CD4-positive, alpha-beta T cell treated with Interleukin-12 subunit alpha and Interleukin-12 subunit beta, for 1 hour (primary cell): Measurements from ENCODE around the gene HS6ST2.

Source experiments
- DNase-seq: peaks from one replicate; pipeline ENCODE4 v3.0.0-alpha.2; 2020

Gene HS6ST2

DNA sequence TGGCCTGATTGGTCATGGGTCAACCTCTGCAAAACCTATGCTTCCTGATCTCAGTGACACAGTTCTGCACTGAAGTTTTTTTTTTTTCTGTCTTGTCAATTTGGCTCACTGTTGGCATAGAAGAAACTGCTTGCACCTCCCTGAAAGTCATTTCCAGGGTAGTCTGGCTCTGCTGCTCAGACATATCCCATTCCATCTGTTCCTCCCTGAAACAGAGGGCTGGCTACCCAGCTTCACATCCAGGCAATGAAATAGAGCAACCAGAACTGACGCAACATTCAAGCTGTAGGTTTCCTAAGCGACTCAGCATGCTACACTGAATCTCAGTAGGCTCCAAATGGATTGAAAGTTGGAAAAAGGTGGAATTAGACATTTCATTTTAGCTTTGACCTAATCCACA is 292.8 kb downstream of the HS6ST2 start:
- no peak for DNase-seq

DNA sequence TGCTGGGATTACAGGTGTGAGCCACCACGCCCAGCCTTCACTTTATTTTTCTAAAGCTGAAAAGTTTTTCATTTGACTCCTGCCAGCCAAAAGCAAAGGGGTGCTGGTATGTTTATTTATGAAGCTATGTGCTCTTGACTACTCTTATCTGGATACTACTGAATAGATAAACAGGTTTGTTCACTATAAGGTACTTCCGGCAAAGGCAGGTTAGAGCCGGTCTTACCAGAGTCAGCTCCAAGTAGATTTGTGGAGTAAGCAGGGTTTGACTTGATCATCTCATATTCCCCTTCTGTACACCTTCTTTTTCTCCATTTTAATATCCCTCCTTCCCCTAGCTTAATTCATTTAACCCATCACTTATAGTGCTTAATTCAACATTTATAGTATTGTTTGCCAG is 294.2 kb downstream of the HS6ST2 start:
- DNase-seq = no peak

DNA sequence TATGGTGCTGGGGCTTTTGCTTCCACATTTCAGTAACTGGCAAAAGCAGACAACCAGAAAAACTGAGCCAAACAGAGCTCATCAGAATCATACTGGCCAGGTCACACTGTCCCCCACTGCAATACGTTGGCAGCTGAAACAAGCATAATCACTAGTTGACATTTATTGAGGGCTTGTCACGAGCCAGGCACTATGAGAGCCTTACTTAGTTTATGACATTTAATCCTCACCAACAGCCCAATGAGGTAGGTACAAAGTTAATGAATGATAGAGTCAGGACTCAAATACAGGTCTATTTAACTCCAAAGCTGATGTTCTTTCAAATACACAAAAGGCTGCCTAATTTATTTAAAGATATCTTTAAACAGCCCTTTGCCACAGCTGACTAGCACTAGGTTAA is 295.6 kb downstream of the HS6ST2 start:
- DNase-seq = no peak

DNA sequence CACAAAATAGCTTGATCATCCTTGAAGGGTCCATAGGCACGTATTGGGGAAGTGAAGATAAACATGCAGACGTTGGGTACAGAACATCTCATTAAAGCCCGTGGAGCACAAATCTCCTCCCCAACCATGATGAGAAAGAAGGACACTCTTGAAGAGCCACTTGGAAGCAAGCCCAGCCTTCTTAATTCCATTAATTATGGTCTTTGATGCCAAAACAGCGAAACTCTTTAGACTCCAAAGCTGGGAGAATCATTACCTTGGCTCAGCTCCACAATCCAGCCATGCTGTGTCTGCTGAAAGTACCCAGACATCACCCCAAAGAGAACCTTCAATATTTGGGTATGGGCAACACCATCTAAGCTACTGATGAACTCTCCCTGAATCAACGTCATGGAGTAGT is 300.6 kb downstream of the HS6ST2 start:
- DNase-seq = no peak

DNA sequence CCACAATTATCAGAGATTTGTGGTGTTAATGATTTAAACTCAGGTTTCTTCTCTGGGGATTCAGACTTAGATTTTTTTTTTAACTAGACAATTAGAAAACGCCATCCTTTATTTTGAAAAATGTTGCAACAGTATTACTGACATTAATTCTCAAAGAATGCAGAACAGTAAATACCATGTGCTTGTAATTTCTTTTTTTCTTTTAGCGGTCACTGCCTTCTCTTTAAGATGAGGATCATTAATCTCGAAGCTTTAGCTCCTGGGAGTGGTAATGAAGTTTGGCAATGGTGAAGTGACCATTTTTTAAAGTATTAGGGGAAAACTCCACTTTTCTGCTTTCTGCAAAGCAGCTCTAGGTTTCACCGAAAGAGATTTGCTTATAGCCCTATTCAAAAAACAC is 305.6 kb downstream of the HS6ST2 start:
- no peak for DNase-seq

DNA sequence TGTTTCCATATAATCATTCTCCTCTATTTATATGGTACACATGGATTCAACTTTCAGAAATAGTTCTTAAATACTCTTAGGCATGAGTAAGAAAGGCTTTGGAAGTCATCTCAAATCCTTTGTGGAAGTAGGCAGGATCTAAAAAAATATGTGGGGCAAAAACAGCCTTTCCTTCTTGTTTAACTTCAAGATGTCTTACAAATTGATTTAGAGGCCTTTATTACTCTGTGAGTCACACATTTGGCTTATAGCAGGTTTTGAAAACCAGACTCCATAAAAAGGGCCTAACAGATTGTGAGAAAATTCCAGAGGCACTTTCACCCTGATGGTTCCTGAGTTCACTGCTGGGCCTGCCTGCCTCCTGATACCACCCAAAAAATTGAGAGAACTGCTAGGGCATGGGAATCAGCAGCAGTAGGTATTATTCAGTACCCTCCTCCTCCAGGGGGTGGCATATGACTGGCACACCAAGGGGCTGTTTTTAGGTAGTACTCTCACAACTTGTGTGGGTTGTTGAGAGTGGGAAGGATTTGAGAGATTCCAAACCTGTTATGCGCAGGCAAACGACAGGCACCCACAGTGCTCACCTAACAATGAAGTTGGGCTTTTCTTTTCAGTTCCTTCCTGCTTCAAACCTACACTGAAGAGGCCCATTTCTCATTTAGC is 306.9 kb downstream of the HS6ST2 start:
- no peak for DNase-seq

DNA sequence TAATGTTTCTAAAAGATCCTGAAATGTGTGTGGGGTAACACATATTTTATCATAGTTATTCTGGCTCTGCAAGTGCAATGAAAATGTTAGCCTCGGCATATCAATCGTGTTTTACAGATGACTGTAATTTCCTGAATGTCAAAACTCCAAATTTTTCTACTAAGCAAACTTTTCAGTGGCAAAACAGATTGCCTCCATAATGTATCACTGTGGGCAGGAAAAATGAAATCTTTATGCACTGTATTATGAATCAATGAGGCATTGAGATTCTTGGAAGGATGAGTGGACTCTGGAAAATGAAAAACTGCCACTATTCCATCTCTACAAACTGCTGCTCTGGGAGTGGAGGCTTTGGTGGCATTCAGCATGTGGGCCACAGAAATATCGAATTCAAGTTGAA is 309.5 kb downstream of the HS6ST2 start:
- DNase-seq = no peak

DNA sequence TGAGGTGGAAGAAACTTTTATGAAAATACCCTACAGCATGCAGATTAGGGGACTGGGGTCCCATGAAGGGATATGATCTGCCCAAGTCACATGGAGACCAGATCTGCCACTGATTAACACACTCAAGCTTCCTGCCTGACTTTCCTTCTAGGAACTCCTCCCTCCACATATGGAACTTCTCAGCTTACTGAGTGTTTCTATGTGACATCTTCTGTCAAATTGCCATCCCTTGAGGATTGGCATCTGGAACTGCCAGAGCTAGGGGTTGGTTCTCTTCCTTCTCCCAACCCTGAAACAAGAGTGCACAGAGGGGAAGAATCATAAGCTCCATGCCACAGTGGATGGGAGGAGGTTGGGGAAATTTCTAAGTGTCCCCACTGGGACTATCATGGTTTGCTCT is 319.0 kb downstream of the HS6ST2 start:
- no peak for DNase-seq

DNA sequence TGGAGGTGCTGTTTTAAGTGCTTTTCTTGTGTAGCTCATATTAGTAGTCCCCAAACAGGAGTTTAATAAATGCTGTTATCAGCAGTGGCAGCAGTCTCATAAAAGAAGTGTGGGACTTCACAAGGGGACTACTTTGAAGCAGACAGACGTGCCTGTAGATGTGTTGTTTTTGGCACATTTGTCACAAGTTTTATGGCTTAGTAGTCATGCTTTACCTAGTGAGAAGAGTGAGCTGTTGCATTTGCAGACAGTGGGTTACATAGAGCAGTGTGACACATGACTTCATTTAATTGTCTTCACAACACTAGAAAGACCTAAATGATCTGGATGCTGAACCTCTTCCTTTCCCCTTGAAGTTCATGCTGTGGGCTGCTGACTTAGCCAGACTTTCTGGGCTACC is 320.1 kb downstream of the HS6ST2 start:
- no peak for DNase-seq

DNA sequence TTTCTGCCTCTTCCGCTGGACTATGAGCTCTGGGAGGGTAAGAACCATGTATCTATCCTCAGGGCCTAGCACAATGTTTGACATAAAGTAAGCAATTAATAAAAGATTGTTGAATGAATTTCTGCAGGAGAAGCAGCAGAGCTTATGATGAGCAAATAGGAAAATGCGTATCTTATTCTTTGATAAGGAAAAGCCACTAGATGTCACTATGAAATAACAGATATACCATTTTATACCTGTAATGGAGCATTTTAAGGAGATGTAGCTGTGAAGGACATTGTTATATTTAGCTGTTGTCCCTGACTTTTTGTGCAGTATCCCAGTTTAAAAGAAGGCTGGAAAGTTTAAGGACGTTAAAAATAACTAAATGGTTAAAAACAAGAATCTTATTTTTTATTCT is 322.3 kb downstream of the HS6ST2 start:
- no peak for DNase-seq

DNA sequence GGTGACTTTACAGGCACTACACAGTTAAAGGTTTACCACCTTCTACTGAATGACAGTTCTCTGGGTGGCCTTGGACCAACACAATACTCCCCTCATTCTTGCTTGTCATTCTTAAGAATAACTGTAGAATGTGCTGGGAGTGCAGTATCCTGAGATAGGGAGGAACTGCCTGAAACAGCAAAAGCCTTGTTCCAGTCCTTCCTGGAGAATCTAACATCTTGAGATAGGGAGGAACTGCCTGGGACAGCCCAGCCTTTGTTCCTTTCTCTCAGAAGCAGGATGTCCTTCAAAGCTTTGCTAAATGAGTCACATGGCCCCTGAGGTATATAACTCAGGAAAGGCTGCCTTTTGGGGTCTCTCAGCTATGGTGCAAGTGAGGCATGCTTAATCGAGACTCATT is 323.9 kb downstream of the HS6ST2 start:
- DNase-seq = no peak

DNA sequence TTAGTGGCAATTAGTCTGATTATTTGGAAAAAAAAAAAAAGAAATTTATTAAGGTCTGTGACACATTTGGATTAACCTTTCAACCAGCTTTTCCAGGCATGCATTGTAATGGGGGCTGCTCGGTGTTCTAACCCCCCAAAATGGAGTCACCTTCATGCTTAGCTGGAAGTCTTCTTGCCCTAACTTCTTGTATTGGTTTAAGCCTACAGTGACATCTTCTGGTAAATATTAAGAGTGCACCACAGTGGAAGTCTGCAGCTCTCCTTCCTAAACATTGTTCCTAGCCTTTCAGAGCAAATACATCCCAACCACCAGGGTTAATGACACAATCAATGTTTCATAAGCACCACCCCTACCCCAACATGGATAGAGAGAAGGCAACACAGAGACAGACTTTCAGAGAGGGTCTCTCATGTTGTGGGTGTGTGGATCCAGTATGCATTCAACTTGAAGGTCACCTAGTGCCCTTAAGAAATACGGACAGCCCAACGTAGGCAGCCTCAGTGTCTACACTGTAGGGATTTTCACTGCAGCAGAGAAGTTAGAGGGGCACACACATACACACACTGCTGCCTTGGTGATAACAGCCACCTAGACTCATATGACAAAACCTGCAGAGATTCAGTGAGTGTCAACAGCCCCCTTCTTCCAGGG is 326.7 kb downstream of the HS6ST2 start:
- peak; percentile 28 for DNase-seq

DNA sequence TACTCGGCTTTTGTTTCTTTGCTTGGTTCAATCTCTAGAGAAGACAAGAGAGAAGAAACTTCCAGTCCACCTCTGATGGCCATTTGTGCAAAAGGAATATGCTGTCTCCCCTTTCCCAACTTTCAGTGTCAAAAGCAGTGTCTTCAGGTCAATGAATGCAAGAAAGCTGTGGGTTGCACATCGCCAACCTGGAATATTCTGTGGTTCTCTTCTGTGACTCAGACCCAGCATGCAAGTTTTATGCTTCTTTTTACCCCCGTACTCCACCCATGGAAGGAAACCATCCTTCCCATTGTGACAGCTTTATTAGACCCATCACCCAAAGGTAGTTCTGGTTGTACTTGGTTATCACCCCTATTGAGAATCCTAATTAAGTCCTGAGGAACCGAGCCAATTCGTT is 334.0 kb downstream of the HS6ST2 start:
- no peak for DNase-seq

DNA sequence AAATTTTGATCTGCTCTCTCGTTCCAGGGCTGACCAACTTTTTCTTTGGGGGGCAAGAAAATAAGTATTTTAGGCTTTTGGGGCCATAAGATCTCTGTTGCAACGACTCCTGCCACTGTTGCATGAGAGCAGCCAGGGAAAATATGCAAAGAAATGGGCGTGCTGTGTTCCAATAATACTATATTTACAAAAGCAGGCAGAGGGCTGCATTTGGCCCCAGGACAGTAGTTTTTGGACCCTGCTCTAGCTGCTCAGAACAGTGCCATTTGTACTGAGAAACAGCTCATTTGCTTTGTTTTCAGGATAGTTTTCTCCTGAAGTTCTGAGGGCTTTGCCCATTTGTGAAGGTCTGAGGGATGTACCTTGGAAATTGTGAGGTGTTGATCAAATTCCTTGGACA is 334.5 kb downstream of the HS6ST2 start:
- DNase-seq = no peak

DNA sequence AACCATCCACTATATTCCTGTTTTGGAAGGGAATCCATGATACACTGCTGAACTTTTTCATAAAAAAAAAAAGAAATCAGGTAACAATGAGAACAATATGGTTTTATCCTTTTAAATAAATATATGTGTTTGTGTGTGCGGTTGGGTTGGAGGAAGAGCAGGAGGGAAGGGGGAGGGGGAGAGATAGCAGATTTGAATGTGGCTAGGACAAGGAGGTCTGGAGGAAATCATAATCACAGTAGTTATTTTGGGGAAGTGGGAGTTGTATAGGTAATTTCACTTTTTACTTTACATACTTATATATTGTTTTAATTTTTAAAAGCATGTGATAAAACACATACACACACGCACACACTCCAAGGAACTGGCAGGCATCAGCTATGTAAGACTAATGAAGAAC is 335.1 kb downstream of the HS6ST2 start:
- DNase-seq = no peak

DNA sequence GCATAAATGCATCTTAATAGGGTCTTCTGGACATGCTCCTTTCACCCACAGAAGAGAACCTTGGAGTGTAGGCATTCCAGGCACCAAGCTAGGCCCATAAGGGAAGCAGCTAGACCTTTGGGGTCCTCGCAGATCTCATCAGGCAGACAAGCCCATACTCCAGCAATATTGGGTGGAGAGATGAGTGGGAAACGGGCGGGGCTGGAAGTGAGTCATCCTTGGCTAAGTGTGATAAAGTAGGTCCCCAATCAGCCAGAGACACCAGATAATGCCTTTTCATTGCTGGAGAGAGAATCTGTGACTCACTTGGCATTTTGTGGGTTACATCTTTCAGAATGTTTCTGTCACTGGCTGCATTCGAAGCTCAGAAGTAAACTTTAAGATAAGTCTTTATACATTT is 336.3 kb downstream of the HS6ST2 start:
- no peak for DNase-seq

DNA sequence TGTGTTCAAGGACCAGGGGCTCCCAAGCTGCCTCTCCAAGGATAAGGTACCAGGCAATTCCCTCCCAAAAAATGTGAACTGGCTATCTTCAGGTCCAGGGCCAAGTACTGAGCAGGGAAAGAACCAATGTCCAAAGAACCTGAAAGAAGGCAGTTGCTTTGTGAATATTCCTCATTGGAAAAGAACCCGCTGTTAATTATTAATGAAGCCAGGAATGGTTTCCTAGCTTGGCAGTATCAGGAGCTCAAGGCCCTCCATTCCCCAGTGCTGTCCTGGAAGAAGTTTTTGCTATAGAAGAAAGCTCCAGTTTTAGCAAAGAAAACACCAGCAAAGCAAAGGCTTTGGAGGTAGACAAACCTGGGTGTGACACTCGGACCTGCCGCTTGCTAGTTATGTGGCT is 339.6 kb downstream of the HS6ST2 start:
- no peak for DNase-seq

DNA sequence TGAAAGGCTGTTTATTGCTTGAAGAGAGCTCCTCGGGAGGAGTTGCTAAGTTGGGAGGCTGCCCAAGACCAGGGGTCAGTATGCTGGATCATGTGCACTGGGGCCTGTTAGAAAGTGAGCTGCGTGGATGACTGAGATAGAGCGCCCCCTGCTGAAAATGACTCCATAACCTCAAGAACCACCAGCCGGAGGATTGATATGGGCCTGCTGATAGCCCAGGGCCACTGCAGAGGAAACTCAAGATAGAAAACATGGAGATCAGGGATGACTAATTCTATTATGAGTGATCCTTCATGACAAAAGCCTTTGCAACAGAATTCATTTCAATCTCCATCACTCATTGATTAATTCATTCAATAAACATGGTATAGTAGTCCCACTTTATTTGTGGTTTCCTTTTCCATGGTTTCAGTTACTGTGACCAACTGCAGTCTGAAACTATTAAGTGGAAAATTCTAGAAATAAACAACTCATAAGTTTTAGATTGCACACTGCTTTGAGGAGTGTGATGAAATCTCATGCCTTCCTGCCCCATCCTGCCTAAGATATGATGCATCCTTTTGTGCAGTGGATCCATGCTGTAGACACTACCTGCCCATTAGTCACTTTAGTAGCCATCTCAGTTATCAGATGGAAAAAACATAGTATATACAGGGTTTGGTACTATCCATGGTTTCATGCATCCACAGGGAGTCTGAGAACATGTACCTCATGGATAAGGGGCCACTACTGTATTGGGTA is 342.9 kb downstream of the HS6ST2 start:
- peak; percentile 47 for DNase-seq

DNA sequence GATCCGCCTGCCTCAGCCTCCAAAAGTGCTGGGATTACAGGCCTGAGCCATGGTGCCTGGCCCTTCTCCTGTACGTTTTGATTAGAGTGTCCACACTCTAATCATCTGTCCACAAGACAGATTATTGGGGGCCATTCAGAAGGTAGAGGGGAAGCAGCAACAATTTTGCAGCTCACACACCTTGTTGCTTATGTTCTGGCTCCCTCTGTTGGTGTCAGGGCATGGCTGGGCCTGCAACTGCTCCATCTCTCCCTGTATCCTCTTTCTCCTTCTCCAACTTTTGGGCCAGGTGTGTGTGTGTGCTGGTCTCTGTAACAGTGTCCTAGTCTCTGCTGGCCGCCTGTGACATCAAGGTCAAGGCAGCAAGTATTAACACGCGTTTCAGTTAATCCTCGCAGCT is 344.1 kb downstream of the HS6ST2 start:
- DNase-seq = no peak

DNA sequence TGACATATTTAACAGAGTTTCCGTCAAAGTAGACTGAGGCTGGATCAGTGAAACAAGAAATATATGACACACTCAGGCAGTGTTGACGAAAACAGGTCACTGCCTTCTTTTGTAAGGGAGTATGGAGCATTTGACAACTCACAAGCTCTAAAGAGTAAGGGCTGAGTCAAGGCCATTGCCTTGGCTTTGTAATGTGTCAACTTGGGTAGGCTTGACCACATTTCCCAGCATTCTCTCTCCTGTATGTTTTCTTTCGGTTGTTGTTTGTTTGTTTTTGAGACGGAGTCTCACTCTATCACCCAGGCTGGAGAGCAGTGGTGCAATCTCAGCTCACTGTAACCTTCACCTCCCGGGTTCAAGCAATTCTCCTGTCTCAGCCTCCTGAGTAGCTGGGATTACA is 344.6 kb downstream of the HS6ST2 start:
- DNase-seq = no peak

DNA sequence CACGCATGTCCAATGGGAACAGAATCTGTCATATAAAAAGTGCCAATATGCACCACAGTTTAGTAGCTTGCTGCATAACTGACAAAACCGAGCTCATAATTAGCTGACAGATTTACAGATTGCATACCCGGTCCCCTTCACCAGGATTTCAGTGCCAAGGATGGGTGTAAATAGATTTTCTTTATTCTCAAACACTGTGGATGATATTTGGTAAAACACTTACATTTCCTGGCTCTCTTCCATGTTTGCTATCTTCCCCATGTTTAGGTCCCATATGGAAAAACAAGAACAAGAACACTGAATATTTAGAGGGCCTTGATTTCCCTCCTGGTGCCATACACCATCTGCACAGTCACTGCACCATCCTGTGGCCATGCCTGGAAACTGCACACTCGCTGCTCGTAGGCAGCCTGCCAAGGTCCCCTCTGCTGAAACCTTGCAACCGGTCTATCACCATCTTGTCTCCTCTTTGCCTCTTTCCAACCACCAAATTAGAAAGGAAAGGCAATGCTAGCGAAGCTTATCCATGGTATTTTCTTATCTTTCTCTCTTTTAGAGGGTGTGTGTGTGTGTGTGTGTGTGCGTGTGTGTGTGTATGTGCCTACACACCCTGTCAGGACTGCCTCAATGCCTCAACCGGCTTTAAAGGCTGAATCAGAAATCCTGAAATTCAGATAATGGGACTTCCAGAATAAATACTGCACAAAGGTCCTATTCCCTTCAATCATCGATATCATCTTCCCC is 345.4 kb downstream of the HS6ST2 start:
- DNase-seq = peak; percentile 27

DNA sequence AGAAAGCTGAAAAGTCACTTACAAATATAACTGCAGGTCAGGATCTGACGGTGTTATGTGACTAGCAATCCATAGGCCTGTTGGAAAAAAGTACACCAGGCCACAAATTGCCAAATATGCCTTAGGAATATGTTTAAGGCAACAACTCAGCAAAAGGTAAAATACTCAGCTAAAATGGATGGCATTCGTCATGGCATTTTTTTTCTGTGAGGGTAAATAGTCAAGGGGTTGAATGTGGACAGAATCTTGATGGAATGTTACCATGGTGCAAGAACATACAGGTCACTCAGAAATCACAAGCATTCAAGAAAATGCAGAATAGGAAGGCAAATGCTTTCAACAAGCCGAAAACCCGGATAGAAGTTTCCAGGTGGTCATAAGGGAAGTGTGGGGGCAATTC is 347.9 kb downstream of the HS6ST2 start:
- no peak for DNase-seq

DNA sequence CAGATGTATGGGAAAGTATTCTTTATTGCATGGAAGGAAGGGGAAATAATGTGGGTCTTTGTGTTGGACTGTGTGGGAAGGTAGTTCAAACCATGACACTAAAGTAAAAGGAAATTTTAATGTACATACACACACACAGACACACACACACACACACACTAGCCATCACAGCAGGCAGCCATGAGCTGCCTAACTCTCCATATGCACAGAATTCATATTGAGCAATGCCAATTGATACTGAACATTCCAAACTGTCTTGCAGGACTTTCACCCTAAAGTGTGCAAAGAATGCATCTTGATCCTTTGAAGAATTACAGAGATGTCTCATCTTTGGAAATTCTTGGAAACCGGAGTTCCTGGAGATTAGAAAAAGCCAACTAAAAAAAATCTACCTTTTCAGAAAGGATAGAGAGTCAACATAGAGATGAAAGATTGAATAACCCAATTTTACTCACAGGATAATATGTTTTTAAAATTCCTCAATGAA is 349.0 kb downstream of the HS6ST2 start:
- no peak for DNase-seq
